Endothelial cell of umbilical vein (primary cell): ENCODE data around the gene CMTM2. TPM values are rescaled to one million over a fixed set of nuclear protein-coding genes. Genes with fewer than 3 reads are reported as not detected.

ENCODE experiments used
- BruUV-seq: library from RNA; stranded (reverse); fragments of 400-500 nt; replicated peaks from 2 replicates; lab custom pipeline; 2021; lab: Mats Ljungman, UMichigan
- CTCF ChIA-PET: fragments of 300-600, 350-600 bp; sonication (Branson Sonifier 250); formaldehyde crosslinking; loops from one replicate; lab custom pipeline; 2021; ENCODE audit warnings: antibody characterized with exemption, inconsistent platforms; lab: Charles Lee
- POLR2A ChIA-PET: fragments of 300-600, 350-600 bp; sonication (Branson Sonifier 250); formaldehyde crosslinking; loops from one replicate; lab custom pipeline; 2021; ENCODE audit warnings: antibody characterized with exemption, inconsistent platforms; lab: Charles Lee
- DNase-seq: peaks from one replicate; pipeline ENCODE4 v3.0.0-alpha.2; 2011; ENCODE audit warnings: low read depth, low spot score
- FAIRE-seq: peaks from 2 replicates; lab custom pipeline; 2011; peaks lifted over from hg19 to GRCh38; lab: Jason Lieb, UNC
- H2AFZ ChIP-seq: 2 replicates; pipeline ENCODE4 v1.6.0; 2012; ENCODE audit warnings: low read depth, low read length, control low read depth, inconsistent platforms
- H3K27ac ChIP-seq: 2 replicates; pipeline ENCODE4 v1.5.1; 2011; ENCODE audit warnings: low read depth, mild to moderate bottlenecking, control low read depth, low read length, moderate library complexity; ENCODE audit not compliant: insufficient read depth
- H3K27me3 ChIP-seq, 2 experiments: 2 replicates each; pipeline versions ENCODE4 v1.6.0 to v1.6.1; 2011; ENCODE audit warnings: low read length in 2 of 2, mixed read lengths in 1 of 2; ENCODE audit not compliant: control insufficient read depth in 2 of 2, insufficient read depth in 2 of 2
- H3K36me3 ChIP-seq, 2 experiments: 2 replicates in 1 of 2; 3 replicates in 1 of 2; pipeline ENCODE4 v1.5.1; 2011; ENCODE audit warnings: low read length in 2 of 2, mild to moderate bottlenecking in 1 of 2, moderate library complexity in 1 of 2; ENCODE audit not compliant: control insufficient read depth in 2 of 2, insufficient read depth in 2 of 2; ENCODE audit errors: extremely low read depth in 1 of 2
- H3K4me1 ChIP-seq: 3 replicates; pipeline ENCODE4 v1.5.1; 2011; ENCODE audit warnings: mild to moderate bottlenecking, low read length; ENCODE audit not compliant: control insufficient read depth, insufficient read depth; ENCODE audit errors: extremely low read depth
- H3K4me2 ChIP-seq: 2 replicates; pipeline ENCODE4 v1.6.1; 2011; ENCODE audit warnings: low read length, control low read depth, mixed read lengths; ENCODE audit not compliant: insufficient read depth
- H3K4me3 ChIP-seq, 3 experiments: fragments of 200-600 bp in 1 of 3; sonication (generic), shearing (Covaris generic) in 1 of 3; replicated peaks in 1 of 3; 2 replicates each; pipeline ENCODE4 v1.5.1; 2011 to 2016; ENCODE audit warnings: control low read depth in 3 of 3, low read length in 3 of 3, mild to moderate bottlenecking in 2 of 3, inconsistent platforms in 1 of 3, low read depth in 1 of 3, moderate library complexity in 1 of 3; ENCODE audit not compliant: insufficient read depth in 1 of 3
- H3K79me2 ChIP-seq: 2 replicates; pipeline ENCODE4 v1.6.0; 2012; ENCODE audit warnings: low read length, inconsistent platforms; ENCODE audit not compliant: control insufficient read depth, insufficient read depth
- H3K9ac ChIP-seq: replicated peaks from 2 replicates; pipeline ENCODE3; 2011; ENCODE audit warnings: low read length, control low read depth; ENCODE audit not compliant: insufficient read depth; ENCODE audit errors: extremely low read depth
- H3K9me1 ChIP-seq: replicated peaks from 3 replicates; pipeline ENCODE4 v1.6.0; 2011; ENCODE audit warnings: mild to moderate bottlenecking, low read length; ENCODE audit not compliant: control insufficient read depth, insufficient read depth; ENCODE audit errors: extremely low read depth
- H3K9me3 ChIP-seq: replicated peaks from 2 replicates; pipeline ENCODE4 v1.5.1; 2012; ENCODE audit warnings: low read length, inconsistent platforms; ENCODE audit not compliant: control insufficient read depth, insufficient read depth
- H4K20me1 ChIP-seq: replicated peaks from 2 replicates; pipeline ENCODE3; 2011; ENCODE audit warnings: mild to moderate bottlenecking, low read length; ENCODE audit not compliant: control insufficient read depth, insufficient read depth; ENCODE audit errors: extremely low read depth
- EZH2 ChIP-seq: IDR thresholded peaks from 2 replicates; pipeline ENCODE4 v1.6.1; 2012; ENCODE audit warnings: borderline replicate concordance, low read depth, mild to moderate bottlenecking, moderate library complexity, low read length, inconsistent platforms; ENCODE audit not compliant: severe bottlenecking
- FOS ChIP-seq: IDR thresholded peaks from 2 replicates; pipeline ENCODE4 v1.6.1; 2011; ENCODE audit warnings: mild to moderate bottlenecking, low read length, moderate library complexity, borderline replicate concordance; ENCODE audit not compliant: insufficient read depth
- GATA2 ChIP-seq: IDR thresholded peaks from 2 replicates; pipeline ENCODE4 v1.7.0; 2011; ENCODE audit warnings: low read depth, mild to moderate bottlenecking, moderate library complexity, mixed read lengths, low read length; ENCODE audit not compliant: insufficient read length, insufficient read depth
- JUN ChIP-seq: IDR thresholded peaks from 2 replicates; pipeline ENCODE4 v1.6.1; 2011; ENCODE audit warnings: borderline replicate concordance, low read depth; ENCODE audit not compliant: insufficient read length, insufficient read depth
- MYC ChIP-seq: IDR thresholded peaks from one replicate; pipeline ENCODE4 v1.6.1; 2011; ENCODE audit warnings: mild to moderate bottlenecking, low read depth, low read length
- POLR2A ChIP-seq: IDR thresholded peaks from 2 replicates; pipeline ENCODE4 v1.6.1; 2012; ENCODE audit warnings: low read depth, mild to moderate bottlenecking, control low read depth, low read length
- POLR2AphosphoS5 ChIP-seq: IDR thresholded peaks from 2 replicates; pipeline ENCODE4 v1.6.1; 2012; ENCODE audit warnings: low read depth, mild to moderate bottlenecking, control low read depth, low read length, moderate library complexity; ENCODE audit not compliant: insufficient read depth
- dilution Hi-C: fragments of 300-500 bp; cut with MboI; formaldehyde crosslinking; loops from one replicate; pipeline ENCODE4 v1.15.0; 2019; ENCODE audit warnings: low sequenced_read_pairs; ENCODE audit not compliant: extremely low pct_ligation_motif_present
- intact Hi-C: fragments of 100-400 bp; cut with micrococcal nuclease; formaldehyde crosslinking; loops from one replicate; pipeline ENCODE4 v1.10.0; 2022
- polyA plus RNA-seq, 4 experiments: library from polyadenylated mRNA; depleted of rRNA in 3 of 4; stranded (reverse) in 3 of 4; unstranded in 1 of 4; fragments of >200 nt; gene quantifications; 2 replicates each; pipeline versions ENCODE4 v1.2.1 to v1.2.3, GENCODE V29; 2011 to 2012; ENCODE audit warnings: missing spikeins in 1 of 4
- total RNA-seq: library from RNA; stranded (reverse); gene quantifications from 2 replicates; pipeline ENCODE4 v1.2.3, GENCODE V29; 2021
- TF ChIP-seq, protein P1 (sequence below), 2 donors: IDR thresholded peaks; 1 replicate in 1 of 2; 2 replicates in 1 of 2; pipeline ENCODE4 v1.5.1; 2011; ENCODE audit warnings: low read length in 2 of 2, mild to moderate bottlenecking in 2 of 2, moderate library complexity in 2 of 2, control low read depth in 1 of 2, inconsistent platforms in 1 of 2, low read depth in 1 of 2; ENCODE audit not compliant: insufficient read depth in 1 of 2; ENCODE audit errors: extremely low read depth in 1 of 2
- TF ChIP-seq, protein P2 (sequence below): IDR thresholded peaks from 2 replicates; pipeline ENCODE4 v1.6.1; 2011; ENCODE audit not compliant: insufficient read depth, insufficient read length

CMTM2 gene
- total and polyA plus RNA-seq, 2 donors (not counting 3 experiments of a cell fraction or from before 2014, with no cell fraction given) = not detected

DNA sequence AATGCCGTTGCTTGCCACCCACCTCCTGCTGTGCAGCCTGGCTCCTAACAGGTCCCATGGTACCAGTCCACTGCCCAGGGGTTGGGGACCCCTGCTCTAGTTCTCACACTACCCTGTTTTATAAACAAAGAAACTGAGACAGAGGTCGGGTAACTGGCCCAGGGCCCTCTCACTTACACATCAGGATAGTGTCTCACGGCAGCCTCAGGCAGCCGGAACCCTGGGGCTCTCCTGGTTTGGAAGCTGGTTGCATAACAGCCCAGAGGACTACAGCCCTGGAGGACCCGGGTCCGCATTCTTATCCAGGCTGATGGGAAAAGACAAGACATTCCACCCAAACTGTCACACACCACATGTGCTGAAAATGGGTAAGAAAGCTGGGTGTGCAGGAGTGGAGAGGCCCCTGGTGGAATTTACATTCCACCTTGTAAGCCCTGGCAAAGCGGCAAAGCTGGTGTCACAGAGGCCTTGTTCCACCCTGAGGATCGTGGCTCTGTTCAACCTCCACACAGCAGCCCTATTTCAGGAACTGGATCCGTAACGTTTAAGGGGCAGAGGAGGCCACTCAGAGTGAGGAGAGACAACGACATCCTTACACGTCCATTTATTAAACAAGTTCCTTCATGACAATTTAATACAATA is 35.0 kb downstream of the CMTM2 start:
- no peak overlapping the region for H3K4me3 ChIP-seq
- POLR2A ChIA-PET = no interaction called here
- H2AFZ ChIP-seq = no peak overlapping the region
- DNase-seq (no peak), FAIRE-seq (no peak)
- no peaks in the 10 kb centered on the region for H3K9me1 ChIP-seq
- CTCF ChIA-PET = interaction anchor here (1.0 to 1.4 kb wide), 2 partner anchors 37 to 254 kb away, joined by 3 read pairs; no protein-coding TSS in a partner anchor
- no peak overlapping the region for H3K4me2 ChIP-seq
- BruUV-seq = no TSS peak
- H3K27me3 ChIP-seq = no peaks in the 10 kb centered on the region
- H3K27ac ChIP-seq = no peak overlapping the region
- H3K9ac ChIP-seq = no peak overlapping the region
- intact Hi-C loops (no loop called here), dilution Hi-C loops (no loop called here)
- peaks cover 20 to 33% of the 10 kb centered on the region in 2 experiments for H3K36me3 ChIP-seq
- H3K9me3 ChIP-seq = no peaks in the 10 kb centered on the region
- H3K79me2 ChIP-seq = peaks cover under 1% of the 10 kb centered on the region
- no peak for TF ChIP-seq FOS
- TF ChIP-seq POLR2A = no peak
- no peak for TF ChIP-seq JUN
- TF ChIP-seq, protein P1, sequence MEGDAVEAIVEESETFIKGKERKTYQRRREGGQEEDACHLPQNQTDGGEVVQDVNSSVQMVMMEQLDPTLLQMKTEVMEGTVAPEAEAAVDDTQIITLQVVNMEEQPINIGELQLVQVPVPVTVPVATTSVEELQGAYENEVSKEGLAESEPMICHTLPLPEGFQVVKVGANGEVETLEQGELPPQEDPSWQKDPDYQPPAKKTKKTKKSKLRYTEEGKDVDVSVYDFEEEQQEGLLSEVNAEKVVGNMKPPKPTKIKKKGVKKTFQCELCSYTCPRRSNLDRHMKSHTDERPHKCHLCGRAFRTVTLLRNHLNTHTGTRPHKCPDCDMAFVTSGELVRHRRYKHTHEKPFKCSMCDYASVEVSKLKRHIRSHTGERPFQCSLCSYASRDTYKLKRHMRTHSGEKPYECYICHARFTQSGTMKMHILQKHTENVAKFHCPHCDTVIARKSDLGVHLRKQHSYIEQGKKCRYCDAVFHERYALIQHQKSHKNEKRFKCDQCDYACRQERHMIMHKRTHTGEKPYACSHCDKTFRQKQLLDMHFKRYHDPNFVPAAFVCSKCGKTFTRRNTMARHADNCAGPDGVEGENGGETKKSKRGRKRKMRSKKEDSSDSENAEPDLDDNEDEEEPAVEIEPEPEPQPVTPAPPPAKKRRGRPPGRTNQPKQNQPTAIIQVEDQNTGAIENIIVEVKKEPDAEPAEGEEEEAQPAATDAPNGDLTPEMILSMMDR (IDR thresholded peaks at IDR 0.05; ENCODE audit: extremely low read depth in 1 of 2, insufficient read depth in 1 of 2, low read depth in 1 of 2, low read length in 2 of 2) = no peak
- TF ChIP-seq POLR2AphosphoS5 = no peak
- TF ChIP-seq GATA2 = no peak
- TF ChIP-seq MYC = no peak
- no peak for TF ChIP-seq EZH2
- TF ChIP-seq, protein P2, sequence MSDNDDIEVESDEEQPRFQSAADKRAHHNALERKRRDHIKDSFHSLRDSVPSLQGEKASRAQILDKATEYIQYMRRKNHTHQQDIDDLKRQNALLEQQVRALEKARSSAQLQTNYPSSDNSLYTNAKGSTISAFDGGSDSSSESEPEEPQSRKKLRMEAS = no peak
- peaks cover 16% of the 10 kb centered on the region for H3K4me1 ChIP-seq
- no peaks in the 10 kb centered on the region for H4K20me1 ChIP-seq
